Activated CD8-positive, alpha-beta memory T cell treated with anti-CD3 and anti-CD28 coated beads, Interleukin-2, amount 10 ng/mL, durations not matched to agents 7 days and 5 days (primary cell): ENCODE measurements around the gene HEXA. TPM values are rescaled to one million over a fixed set of nuclear protein-coding genes. Genes with fewer than 3 reads are reported as not detected.
"Not testable (repeated sequence)": the region's sequence is repeated elsewhere in the genome, so short reads cannot be mapped to it uniquely, and the experiment has no call there.

ENCODE experiments used
- ATAC-seq: fragments of 150-1000 bp; cut with Tn5 transposase; one replicate; pipeline ENCODE4 v1.10.0; 2021; ENCODE audit warnings: moderate library complexity
- CTCF ChIA-PET: fragments of 350-600 bp; sonication (Branson Sonifier 250); formaldehyde crosslinking; loops from one replicate; lab custom pipeline; 2021; ENCODE audit warnings: antibody characterized with exemption; lab: Charles Lee
- DNase-seq: peaks from one replicate; pipeline ENCODE4 v3.0.0-alpha.2; 2020
- H3K27ac Mint-ChIP-seq: one replicate; pipeline ENCODE4 v1.8.0; 2021; ENCODE audit warnings: mild to moderate bottlenecking, mixed read lengths
- H3K27me3 Mint-ChIP-seq: one replicate; pipeline ENCODE4 v1.8.0; 2021; ENCODE audit warnings: mixed read lengths
- H3K36me3 Mint-ChIP-seq: one replicate; pipeline ENCODE4 v1.8.0; 2021; ENCODE audit warnings: mild to moderate bottlenecking, mixed read lengths
- H3K4me1 Mint-ChIP-seq: one replicate; pipeline ENCODE4 v1.8.0; 2021; ENCODE audit warnings: mixed read lengths
- H3K4me3 Mint-ChIP-seq: one replicate; pipeline ENCODE4 v1.8.0; 2021; ENCODE audit warnings: mild to moderate bottlenecking, moderate library complexity, mixed read lengths
- H3K9me3 Mint-ChIP-seq: one replicate; pipeline ENCODE4 v1.8.0; 2022; ENCODE audit warnings: low read depth, mixed read lengths
- total RNA-seq, 2 experiments: library from RNA; stranded (reverse); gene quantifications; one replicate each; pipeline ENCODE4 v1.2.3, GENCODE V29; 2021

HEXA gene
- 10 to 100 TPM; 92.1 to 95.5 TPM for total RNA-seq

DNA sequence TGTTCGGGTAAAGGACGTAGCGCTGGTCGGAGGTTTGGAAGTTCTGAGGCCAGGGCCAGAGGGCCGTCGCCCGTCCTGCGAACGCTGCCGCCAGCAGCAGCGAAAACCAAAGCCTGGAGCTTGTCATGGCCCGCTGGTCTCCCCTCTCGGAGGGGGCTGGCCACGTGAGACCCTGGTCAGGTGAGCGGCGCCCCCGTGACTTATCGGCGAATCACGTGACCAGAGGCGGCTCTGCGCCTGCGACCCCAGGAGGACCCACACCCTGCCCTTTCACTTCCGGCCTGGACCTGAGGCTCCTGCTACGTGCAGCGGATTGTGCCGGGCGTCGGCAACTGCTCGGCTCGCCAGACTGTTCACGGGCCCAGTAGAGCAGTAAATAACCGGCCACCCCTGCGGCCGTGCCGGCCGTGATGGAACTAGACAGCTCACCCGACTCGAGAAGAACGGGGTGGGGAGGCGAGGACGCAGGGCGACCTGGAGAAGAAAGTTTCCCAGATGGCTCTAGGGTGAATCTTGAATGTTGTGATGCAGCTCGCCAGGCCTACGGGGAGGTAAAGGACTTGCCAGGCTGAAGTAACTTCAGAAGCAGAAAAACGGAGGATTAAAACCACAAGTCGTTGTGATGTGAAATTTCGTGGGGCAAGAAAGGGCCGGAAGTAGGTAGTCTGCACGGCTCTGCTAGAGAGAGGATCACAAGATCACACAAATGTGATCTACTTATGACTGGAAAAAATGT, at the start of gene HEXA:
Gene HEXA, minus strand, starts transcription at position 169 of the 736 bp plus-strand sequence. Its CDS starts 42 bp downstream, at position 127.
- Mint-ChIP-seq H3K4me1 (peaks cover 45% of the 10 kb centered on the region), H3K9me3 (no peaks in the 10 kb centered on the region), H3K27me3 (no peaks in the 10 kb centered on the region), H3K4me3 (peak within 1 kb of the TSS; percentile 92), H3K27ac (peak within 1 kb of the TSS; percentile 96), H3K36me3 (peaks cover 3% of the 10 kb centered on the region)
- DNase-seq: peak; percentile 99
- CTCF ChIA-PET: interaction anchor here (0.7 to 2.2 kb wide), 5 partner anchors 9 to 149 kb away, joined by 3 to 11 read pairs (median 5); no protein-coding TSS in a partner anchor
- peak; percentile 88 for ATAC-seq

- CTCF ChIA-PET: no interaction called here
- no peak overlapping the region for H3K27ac Mint-ChIP-seq
- ATAC-seq: no peak
Measured at GRCh38 chr15:72423256-72423655, 47.4 kb upstream of the HEXA start.

DNA sequence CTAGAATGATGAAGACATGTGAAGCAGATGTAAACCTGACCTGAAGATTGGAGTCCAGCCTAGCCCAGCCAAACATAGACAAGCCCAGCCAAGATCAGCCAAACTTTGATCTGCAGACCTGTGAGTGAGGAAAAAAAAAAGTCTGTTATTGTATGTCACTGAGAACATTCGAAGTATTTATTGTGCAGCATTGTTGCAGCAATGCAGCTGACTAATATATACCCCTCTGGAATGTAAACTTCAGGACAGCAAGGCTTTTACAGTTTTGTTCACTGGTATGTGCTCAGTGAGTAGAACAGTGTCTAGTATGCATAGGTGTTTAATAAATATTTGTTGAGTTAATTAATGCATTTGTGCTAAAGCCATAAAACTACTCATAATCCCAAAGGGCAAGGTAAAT, 45.7 kb upstream of the HEXA start:
- peaks cover 2% of the 10 kb centered on the region for H3K4me1 Mint-ChIP-seq
- DNase-seq (no peak), ATAC-seq (no peak)
- no peak overlapping the region for H3K4me3 Mint-ChIP-seq
- no peak overlapping the region for H3K27ac Mint-ChIP-seq
- CTCF ChIA-PET: no interaction called here
- peaks cover 7% of the 10 kb centered on the region for H3K9me3 Mint-ChIP-seq
- H3K36me3 Mint-ChIP-seq: peaks cover 3% of the 10 kb centered on the region
- H3K27me3 Mint-ChIP-seq: peaks cover 19% of the 10 kb centered on the region

More at GRCh38 chr15:72423256-72423655, 47.4 kb upstream of the HEXA start:
- peaks cover 3% of the 10 kb centered on the region for H3K36me3 Mint-ChIP-seq
- peaks cover 3% of the 10 kb centered on the region for H3K4me1 Mint-ChIP-seq
- H3K4me3 Mint-ChIP-seq: no peak overlapping the region
- no peak for DNase-seq
- peaks cover 20% of the 10 kb centered on the region for H3K27me3 Mint-ChIP-seq
- H3K9me3 Mint-ChIP-seq: peaks cover 10% of the 10 kb centered on the region

DNA sequence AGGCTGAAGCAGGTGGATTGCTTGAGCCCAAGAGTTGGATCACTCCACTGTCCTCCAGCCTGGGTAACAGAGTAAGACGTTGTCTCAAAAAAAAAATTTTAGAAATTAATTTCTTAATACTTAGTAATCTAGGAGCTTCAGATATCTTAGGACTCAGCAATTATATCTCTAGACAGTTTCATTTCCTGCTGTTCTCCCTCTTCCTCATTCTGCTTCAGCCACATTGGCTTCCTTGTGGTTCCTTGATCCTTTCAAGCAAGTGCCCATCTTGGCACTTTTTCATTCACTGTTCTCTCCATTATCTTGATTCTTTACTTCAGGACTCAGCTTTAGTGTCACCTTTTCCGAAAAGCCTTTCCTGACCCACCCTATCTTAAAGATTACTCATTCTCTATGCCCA, 44.8 kb upstream of the HEXA start:
- peaks cover 2% of the 10 kb centered on the region for H3K4me1 Mint-ChIP-seq
- H3K27ac Mint-ChIP-seq: no peak overlapping the region
- peaks cover 5% of the 10 kb centered on the region for H3K9me3 Mint-ChIP-seq
- no peak overlapping the region for H3K4me3 Mint-ChIP-seq
- H3K27me3 Mint-ChIP-seq: peaks cover 17% of the 10 kb centered on the region
- CTCF ChIA-PET: no interaction called here
- ATAC-seq (no peak), DNase-seq (no peak)
- H3K36me3 Mint-ChIP-seq: peaks cover 2% of the 10 kb centered on the region

DNA sequence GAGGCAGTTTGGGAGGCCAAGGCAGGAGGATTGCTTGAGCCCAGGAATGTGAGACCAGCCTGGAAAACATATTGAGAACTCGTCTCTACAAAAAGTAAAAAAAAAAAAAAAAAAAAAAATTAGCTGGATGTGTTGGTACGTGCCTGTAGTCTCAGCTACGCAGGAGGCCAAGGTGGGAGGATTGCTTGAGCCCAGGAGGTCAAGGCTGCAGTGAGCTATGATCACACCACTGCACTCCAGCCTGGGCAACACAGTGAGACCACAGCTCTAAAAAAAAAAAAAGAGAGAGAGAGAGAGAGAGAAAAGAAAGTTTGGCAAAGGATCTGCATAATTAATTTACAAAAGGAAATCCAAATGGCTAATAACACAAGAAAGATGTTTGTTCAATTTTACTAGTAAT, 44.0 kb upstream of the HEXA start:
- not testable (repeated sequence) for H3K4me1 Mint-ChIP-seq, H3K9me3 Mint-ChIP-seq

GRCh38 chr15:72415304-72415703, 39.5 kb upstream of the HEXA start:
- Mint-ChIP-seq H3K9me3 (no peaks in the 10 kb centered on the region), H3K4me1 (no peaks in the 10 kb centered on the region), H3K4me3 (no peak overlapping the region), H3K36me3 (no peaks in the 10 kb centered on the region), H3K27ac (no peak overlapping the region), H3K27me3 (peaks cover 24% of the 10 kb centered on the region)
- CTCF ChIA-PET: no interaction called here
- DNase-seq (no peak), ATAC-seq (no peak)

More for the DNA sequence above, 44.0 kb upstream of the HEXA start:
- DNase-seq, H3K27ac Mint-ChIP-seq, H3K4me3 Mint-ChIP-seq, H3K36me3 Mint-ChIP-seq, ATAC-seq, CTCF ChIA-PET: not testable (repeated sequence)
- H3K27me3 Mint-ChIP-seq: peaks cover 17% of the 10 kb centered on the region

DNA sequence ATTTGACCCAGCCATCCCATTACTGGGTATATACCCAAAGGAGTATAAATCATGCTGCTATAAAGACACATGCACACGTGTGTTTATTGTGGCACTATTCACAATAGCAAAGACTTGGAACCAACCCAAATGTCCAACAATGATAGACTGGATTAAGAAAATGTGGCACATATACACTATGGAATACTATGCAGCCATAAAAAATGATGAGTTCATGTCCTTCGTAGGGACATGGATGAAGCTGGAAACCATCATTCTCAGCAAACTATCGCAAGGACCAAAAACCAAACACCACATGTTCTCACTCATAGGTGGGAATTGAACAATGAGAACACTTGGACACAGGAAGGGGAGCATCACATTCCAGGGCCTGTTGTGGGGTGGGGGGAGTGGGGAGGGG, 37.5 kb upstream of the HEXA start:
- H3K4me1 Mint-ChIP-seq, H3K9me3 Mint-ChIP-seq, H3K4me3 Mint-ChIP-seq, DNase-seq, H3K27ac Mint-ChIP-seq, CTCF ChIA-PET, H3K36me3 Mint-ChIP-seq, ATAC-seq: not testable (repeated sequence)
- peaks cover 31% of the 10 kb centered on the region for H3K27me3 Mint-ChIP-seq

DNA sequence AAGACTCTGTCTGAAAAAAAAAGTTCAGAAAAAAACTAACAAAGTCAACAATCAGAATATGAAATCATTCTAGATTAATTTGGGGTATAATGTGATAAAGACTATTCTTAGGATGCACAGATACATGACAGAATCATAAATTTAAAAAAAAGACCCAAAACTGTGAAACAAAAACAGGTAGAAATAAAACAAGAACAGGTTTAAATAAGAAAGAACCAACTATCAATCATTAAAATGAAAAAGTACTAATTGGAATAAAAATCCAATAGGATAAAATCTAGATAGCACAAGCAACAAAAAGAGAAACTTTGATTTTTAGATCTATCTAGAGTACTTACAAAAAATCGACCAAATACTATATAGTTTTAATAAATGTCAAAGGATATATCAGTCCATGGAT, 35.7 kb upstream of the HEXA start:
- Mint-ChIP-seq H3K36me3 (no peaks in the 10 kb centered on the region), H3K4me1 (no peaks in the 10 kb centered on the region), H3K27me3 (peaks cover 45% of the 10 kb centered on the region), H3K4me3 (no peak overlapping the region), H3K9me3 (no peaks in the 10 kb centered on the region), H3K27ac (no peak overlapping the region)
- DNase-seq (no peak), ATAC-seq (no peak)
- CTCF ChIA-PET: no interaction called here

- H3K36me3 Mint-ChIP-seq: no peaks in the 10 kb centered on the region
- H3K4me1 Mint-ChIP-seq: no peaks in the 10 kb centered on the region
- H3K27ac Mint-ChIP-seq: no peak overlapping the region
- H3K9me3 Mint-ChIP-seq: no peaks in the 10 kb centered on the region
- H3K27me3 Mint-ChIP-seq: peaks cover 48% of the 10 kb centered on the region
- ATAC-seq: no peak
- H3K4me3 Mint-ChIP-seq: no peak overlapping the region
- CTCF ChIA-PET: no interaction called here
- DNase-seq: no peak
Measured at GRCh38 chr15:72411111-72411510, 35.3 kb upstream of the HEXA start.

- CTCF ChIA-PET: no interaction called here
Measured at GRCh38 chr15:72406936-72407335, 31.1 kb upstream of the HEXA start.

GRCh38 chr15:72404841-72405240, 29.0 kb upstream of the HEXA start:
- CTCF ChIA-PET: interaction anchor here (1.3 kb wide), 1 partner anchor 92 kb away, joined by 3 read pairs; no protein-coding TSS in a partner anchor
- H3K27me3 Mint-ChIP-seq: peaks cover 72% of the 10 kb centered on the region

More at GRCh38 chr15:72406936-72407335, 31.1 kb upstream of the HEXA start:
- no peaks in the 10 kb centered on the region for H3K9me3 Mint-ChIP-seq
- H3K27ac Mint-ChIP-seq: no peak overlapping the region
- H3K4me1 Mint-ChIP-seq: no peaks in the 10 kb centered on the region
- no peak for ATAC-seq
- no peak overlapping the region for H3K4me3 Mint-ChIP-seq
- no peaks in the 10 kb centered on the region for H3K36me3 Mint-ChIP-seq
- no peak for DNase-seq
- peaks cover 73% of the 10 kb centered on the region for H3K27me3 Mint-ChIP-seq

GRCh38 chr15:72404356-72404755, 28.5 kb upstream of the HEXA start:
- Mint-ChIP-seq H3K27me3 (peaks cover 69% of the 10 kb centered on the region), H3K36me3 (no peaks in the 10 kb centered on the region)
- CTCF ChIA-PET: interaction anchor here (0.5 kb wide), 1 partner anchor 41 kb away, joined by 3 read pairs; no protein-coding TSS in a partner anchor

More at GRCh38 chr15:72404841-72405240, 29.0 kb upstream of the HEXA start:
- H3K9me3 Mint-ChIP-seq: no peaks in the 10 kb centered on the region
- ATAC-seq (no peak), DNase-seq (no peak)
- H3K4me1 Mint-ChIP-seq: no peaks in the 10 kb centered on the region
- no peaks in the 10 kb centered on the region for H3K36me3 Mint-ChIP-seq
- no peak overlapping the region for H3K27ac Mint-ChIP-seq
- no peak overlapping the region for H3K4me3 Mint-ChIP-seq

DNA sequence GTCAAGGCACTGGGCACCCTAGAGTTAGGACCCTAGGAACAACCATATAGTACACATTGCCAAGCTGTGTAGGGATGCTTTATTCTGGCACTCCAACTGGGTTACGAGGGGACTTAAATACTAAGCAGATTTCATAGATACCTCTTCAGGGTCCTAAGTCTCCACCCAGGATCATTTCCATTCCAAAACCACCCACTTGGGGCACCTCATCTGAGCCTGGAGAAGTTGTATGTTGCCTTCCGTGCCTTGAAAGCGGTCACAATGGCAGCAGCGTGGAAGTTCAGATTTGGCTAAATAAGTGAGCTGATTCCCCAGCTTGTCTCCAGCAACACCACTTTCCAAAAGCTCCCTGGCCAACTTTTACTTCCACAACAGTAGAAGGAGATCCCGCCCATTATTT, 26.9 kb upstream of the HEXA start:
- CTCF ChIA-PET: no interaction called here
- no peak for ATAC-seq
- H3K27ac Mint-ChIP-seq: no peak overlapping the region

More at GRCh38 chr15:72404356-72404755, 28.5 kb upstream of the HEXA start:
- Mint-ChIP-seq H3K27ac (no peak overlapping the region), H3K4me3 (no peak overlapping the region), H3K4me1 (no peaks in the 10 kb centered on the region), H3K9me3 (no peaks in the 10 kb centered on the region)
- DNase-seq (no peak), ATAC-seq (no peak)

DNA sequence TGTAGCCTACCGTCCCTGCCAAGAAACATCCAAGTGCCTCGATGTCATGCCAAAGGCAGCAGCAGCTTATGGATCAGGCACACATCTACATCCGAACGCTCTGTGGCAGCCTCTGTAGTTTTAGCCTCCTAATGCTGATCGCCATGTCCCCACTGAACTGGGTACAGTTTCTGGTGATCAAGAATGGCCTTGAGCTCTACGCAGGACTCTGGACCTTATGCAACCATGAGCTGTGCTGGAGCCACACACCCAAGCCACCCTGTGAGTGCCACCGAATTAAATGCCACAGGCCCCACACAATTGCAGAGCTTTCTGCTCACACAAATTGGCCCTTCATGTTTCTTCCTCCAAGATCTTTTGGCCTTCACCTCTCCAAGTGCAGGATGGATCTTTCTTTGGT, 22.8 kb upstream of the HEXA start:
- no peaks in the 10 kb centered on the region for H3K9me3 Mint-ChIP-seq
- ATAC-seq: no peak
- no peak overlapping the region for H3K4me3 Mint-ChIP-seq
- DNase-seq: no peak
- H3K36me3 Mint-ChIP-seq: no peaks in the 10 kb centered on the region
- peaks cover 50% of the 10 kb centered on the region for H3K27me3 Mint-ChIP-seq
- no peak overlapping the region for H3K27ac Mint-ChIP-seq
- CTCF ChIA-PET: no interaction called here
- H3K4me1 Mint-ChIP-seq: no peaks in the 10 kb centered on the region

More for the DNA sequence above, 26.9 kb upstream of the HEXA start:
- Mint-ChIP-seq H3K27me3 (peaks cover 69% of the 10 kb centered on the region), H3K9me3 (no peaks in the 10 kb centered on the region), H3K4me1 (no peaks in the 10 kb centered on the region), H3K36me3 (no peaks in the 10 kb centered on the region), H3K4me3 (no peak overlapping the region)
- DNase-seq: no peak
